AG04450 (cell line): ENCODE measurements around the gene PRM1. TPM values are rescaled to one million over a fixed set of nuclear protein-coding genes. Genes with fewer than 3 reads are reported as not detected.

Experiments used
- CTCF ChIA-PET: fragments of 300-600, 350-600 bp; formaldehyde crosslinking; extraction: SDS; loops from one replicate; lab custom pipeline; 2022; ENCODE audit warnings: antibody characterized with exemption, inconsistent platforms; lab: Charles Lee
- POLR2A ChIA-PET: fragments of 350-600 bp; formaldehyde crosslinking; extraction: SDS; loops from one replicate; lab custom pipeline; 2021; ENCODE audit warnings: antibody characterized with exemption, inconsistent platforms; lab: Yijun Ruan, JAX
- DNase-seq: peaks from one replicate; pipeline ENCODE4 v3.0.0-alpha.2; 2011; ENCODE audit warnings: low read depth, low spot score
- H3K27ac ChIP-seq: one replicate; pipeline ENCODE4 v1.5.1; 2012; ENCODE audit warnings: low read depth, low read length, control low read depth
- H3K27me3 ChIP-seq: one replicate; pipeline ENCODE4 v1.6.0; 2012; ENCODE audit warnings: low read length; ENCODE audit not compliant: control insufficient read depth, insufficient read depth
- H3K4me3 ChIP-seq: 2 replicates; pipeline ENCODE4 v1.5.1; 2011; ENCODE audit warnings: mild to moderate bottlenecking, low read depth, low read length, control low read depth
- H3K9me3 ChIP-seq: 2 replicates; pipeline ENCODE4 v1.5.1; 2012; ENCODE audit warnings: low read length; ENCODE audit not compliant: control insufficient read depth, insufficient read depth
- CTCF ChIP-seq: IDR thresholded peaks from 2 replicates; pipeline ENCODE4 v1.5.1; 2011; ENCODE audit warnings: low read depth, low read length, control low read depth, inconsistent platforms
- polyA plus RNA-seq: library from polyadenylated mRNA; depleted of rRNA; stranded (reverse); fragments of >200 nt; gene quantifications from 2 replicates; pipeline ENCODE4 v1.2.3, GENCODE V29; 2011

PRM1 gene
- polyA plus RNA-seq, 1 experiment = not detected

- ChIA-PET POLR2A (no interaction called here), CTCF (no interaction called here)
- H3K9me3 ChIP-seq = no peaks in the 10 kb centered on the region
- no peak for TF ChIP-seq CTCF
- no peaks in the 10 kb centered on the region for H3K27me3 ChIP-seq
- H3K4me3 ChIP-seq = no peak overlapping the region
- no peak for DNase-seq
- H3K27ac ChIP-seq = no peak overlapping the region
Observed at GRCh38 chr16:11239644-11240632, 41.2 kb downstream of the PRM1 start.

DNA sequence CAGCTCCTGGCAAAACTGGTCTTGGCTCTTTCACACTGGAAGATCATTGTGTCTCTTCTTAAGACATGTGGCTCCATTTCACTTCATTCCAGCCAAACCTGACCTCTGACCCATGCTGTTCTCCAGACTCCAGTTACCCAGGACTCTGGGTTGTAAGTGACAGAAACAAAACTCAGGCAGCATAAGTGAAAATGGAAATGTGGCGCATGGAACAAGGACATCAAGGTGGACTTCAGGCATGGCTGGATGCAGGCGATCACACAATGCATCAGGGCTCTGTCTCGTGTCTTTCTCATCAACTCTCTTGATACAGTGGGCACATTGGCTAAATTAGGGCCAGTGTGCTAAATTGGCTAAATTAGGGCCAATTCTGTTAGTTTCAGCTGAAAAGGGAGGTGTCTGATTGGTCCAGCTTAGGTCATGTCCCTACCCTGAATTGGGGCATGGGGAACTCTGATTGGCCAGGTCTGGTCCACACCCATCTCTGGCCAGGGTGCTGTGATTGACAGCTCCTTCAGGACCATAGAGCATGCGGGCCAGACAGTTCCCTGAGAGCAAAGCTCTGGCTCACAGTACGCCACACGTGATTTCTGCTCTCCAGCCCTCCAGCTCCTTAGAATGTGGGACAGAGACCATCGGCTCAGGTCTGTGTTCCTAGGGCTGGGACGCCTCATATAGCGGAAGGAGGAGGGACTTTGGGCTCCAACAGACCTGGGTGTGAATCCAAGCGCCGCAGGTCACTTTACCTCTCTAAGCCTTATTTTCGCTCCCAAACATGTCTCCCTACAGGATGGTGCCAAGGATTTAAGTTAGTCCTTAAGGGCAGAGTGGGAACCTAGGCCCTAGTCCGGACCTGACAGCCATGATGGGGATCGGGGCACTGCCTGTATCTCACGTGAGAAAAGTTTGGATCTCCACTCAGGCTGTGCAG lies 42.6 kb downstream of the PRM1 start:
- TF ChIP-seq CTCF = no peak
- POLR2A ChIA-PET = no interaction called here
- no peak overlapping the region for H3K27ac ChIP-seq
- H3K9me3 ChIP-seq = no peaks in the 10 kb centered on the region
- no peaks in the 10 kb centered on the region for H3K27me3 ChIP-seq
- no peak for DNase-seq
- CTCF ChIA-PET = interaction anchor here (1.6 kb wide), 1 partner anchor 20 kb away, joined by 5 read pairs; no protein-coding TSS in a partner anchor
- H3K4me3 ChIP-seq = no peak overlapping the region

- Histone ChIP-seq H3K27ac (no peak overlapping the region), H3K4me3 (no peak overlapping the region), H3K9me3 (no peaks in the 10 kb centered on the region), H3K27me3 (no peaks in the 10 kb centered on the region)
- ChIA-PET POLR2A (no interaction called here), CTCF (no interaction called here)
- no peak for DNase-seq
- no peak for TF ChIP-seq CTCF
Observed at GRCh38 chr16:11236461-11237254, 44.5 kb downstream of the PRM1 start.

DNA sequence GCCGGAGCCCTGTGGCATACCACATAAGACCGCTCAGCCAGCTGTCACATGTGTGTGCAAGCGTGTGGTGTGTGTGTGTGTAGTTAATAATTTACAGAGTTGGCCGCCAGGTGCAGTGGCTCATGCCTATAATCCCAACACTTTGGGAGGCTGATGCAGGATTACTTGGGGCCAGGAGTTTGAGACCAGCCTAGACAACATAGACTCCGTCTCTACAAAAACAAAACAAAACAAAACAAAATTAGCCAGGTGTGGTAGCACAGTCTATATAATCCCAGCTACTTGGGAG lies 45.5 kb downstream of the PRM1 start:
- TF ChIP-seq CTCF = no peak

More for the DNA sequence above, 45.5 kb downstream of the PRM1 start:
- Histone ChIP-seq H3K4me3 (no peak overlapping the region), H3K27me3 (no peaks in the 10 kb centered on the region), H3K27ac (no peak overlapping the region), H3K9me3 (no peaks in the 10 kb centered on the region)
- CTCF ChIA-PET = no interaction called here
- no peak for DNase-seq
- POLR2A ChIA-PET = no interaction called here
